Stimulated activated CD4-positive, alpha-beta T cell treated with anti-CD3 and anti-CD28 coated beads, Interleukin-12 subunit alpha, Interleukin-12 subunit beta, amount 100 ng/mL, for 24 hours (primary cell): ENCODE measurements around the gene SRCAP.
A peak's percentile ranks its signal among the peaks of the same experiment; 100 is the strongest.
"Not testable (repeated sequence)": the region's sequence is repeated elsewhere in the genome, so short reads cannot be mapped to it uniquely, and the experiment has no call there.

Source experiments
- DNase-seq, 2 experiments: peaks; one replicate each; pipeline ENCODE4 v3.0.0-alpha.2; 2020; ENCODE audit warnings: low read depth in 2 of 2

The SRCAP gene

GRCh38 chr16:30698139-30698815 is 694 bp upstream of the SRCAP start:
- peak; percentile 98 for DNase-seq

- no peak for DNase-seq
Measured at GRCh38 chr16:30699615-30700099, 686 bp downstream of the SRCAP start.

DNA sequence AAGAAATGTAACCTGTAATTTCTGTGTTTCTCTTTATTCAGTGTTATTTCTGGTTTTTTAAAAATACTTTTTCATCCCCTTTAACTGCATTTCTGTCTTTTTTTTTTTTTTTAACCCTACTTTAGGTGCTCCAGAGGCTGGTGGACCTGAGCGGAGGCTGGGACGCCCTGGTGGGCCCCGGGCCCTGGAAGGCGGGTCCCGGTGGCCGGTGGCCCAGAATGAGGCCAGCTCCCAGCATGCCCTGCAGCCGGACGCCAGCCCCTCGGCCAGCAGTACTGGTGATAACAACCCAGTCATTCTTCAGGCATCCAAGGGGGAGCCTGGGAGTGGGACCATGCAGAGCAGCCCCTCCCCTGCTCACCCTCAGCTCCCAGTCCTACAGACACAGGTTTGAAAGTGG is 1.5 kb downstream of the SRCAP start:
- no peak for DNase-seq

GRCh38 chr16:30700971-30701370 is 2.0 kb downstream of the SRCAP start:
- DNase-seq, result no peak

DNA sequence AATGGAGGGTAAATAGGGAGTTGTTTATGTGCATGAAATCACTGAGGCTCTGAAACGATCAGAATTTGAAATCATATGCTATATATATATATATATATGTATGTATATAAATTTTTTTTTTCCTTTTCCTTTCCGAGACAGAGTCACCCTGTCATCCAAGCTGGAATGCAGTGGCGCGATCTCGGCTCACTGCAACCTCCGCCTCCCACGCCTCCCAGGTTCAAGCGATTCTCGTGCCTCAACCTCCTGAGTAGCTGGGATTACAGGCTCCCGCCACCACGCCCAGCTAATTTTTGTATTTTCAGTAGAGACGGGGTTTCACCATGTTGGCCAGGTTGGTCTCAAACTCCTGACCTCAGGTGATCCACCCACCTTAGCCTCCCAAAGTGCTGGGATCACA is 4.1 kb downstream of the SRCAP start:
- DNase-seq, result not testable (repeated sequence)

GRCh38 chr16:30703971-30704370 is 5.0 kb downstream of the SRCAP start:
- DNase-seq, result no peak

DNA sequence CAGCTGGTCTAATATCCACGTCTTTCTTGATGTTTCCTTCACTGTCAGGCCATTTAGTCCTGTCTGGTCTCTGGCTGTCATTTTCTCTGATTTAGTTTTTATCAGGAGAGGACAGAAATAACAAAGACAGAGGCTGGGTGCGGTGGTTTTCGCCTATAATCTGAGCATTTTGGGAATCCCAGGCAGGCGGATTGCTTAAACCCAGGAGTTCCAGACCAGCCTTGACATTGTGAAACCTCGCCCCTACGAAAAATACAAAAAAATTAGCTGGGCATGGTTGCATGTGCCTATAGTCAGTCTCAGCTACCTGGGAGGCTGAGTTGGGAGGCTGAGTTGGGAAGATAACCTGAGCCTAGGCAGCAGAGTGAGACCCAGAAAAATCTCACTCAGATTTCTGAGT is 7.1 kb downstream of the SRCAP start:
- no peak for DNase-seq

DNA sequence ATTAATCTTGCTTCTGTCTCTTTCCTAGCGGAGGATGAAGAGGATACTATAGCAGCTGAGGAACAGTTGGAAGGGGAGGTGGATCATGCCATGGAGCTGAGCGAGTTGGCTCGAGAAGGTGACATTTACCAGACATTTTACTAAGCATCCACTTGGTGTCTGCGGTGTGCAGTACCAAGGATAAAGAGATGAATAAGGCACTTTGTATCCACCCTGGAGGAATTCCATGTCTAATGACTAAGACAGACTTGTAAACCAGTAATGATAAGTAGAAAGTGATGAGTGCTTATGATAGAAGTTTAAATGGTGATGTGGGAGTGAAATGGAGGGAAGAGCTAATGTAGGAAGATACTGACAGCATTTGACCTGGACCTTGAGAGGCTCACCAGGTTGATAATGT is 12.0 kb downstream of the SRCAP start:
- DNase-seq, result no peak

DNA sequence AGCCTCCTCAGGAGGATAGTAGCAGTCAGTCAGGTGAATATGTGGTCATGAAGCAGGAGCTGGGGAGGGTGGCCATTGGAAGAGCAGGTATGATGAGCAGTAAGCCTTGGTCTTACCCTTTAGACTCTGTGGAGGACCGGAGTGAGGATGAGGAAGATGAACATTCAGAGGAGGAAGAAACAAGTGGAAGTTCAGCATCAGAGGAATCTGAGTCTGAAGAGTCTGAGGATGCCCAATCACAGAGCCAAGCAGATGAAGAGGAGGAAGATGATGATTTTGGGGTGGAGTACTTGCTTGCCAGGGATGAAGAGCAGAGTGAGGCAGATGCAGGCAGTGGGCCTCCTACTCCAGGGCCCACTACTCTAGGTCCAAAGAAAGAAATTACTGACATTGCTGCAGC is 12.7 kb downstream of the SRCAP start:
- DNase-seq, result no peak

DNA sequence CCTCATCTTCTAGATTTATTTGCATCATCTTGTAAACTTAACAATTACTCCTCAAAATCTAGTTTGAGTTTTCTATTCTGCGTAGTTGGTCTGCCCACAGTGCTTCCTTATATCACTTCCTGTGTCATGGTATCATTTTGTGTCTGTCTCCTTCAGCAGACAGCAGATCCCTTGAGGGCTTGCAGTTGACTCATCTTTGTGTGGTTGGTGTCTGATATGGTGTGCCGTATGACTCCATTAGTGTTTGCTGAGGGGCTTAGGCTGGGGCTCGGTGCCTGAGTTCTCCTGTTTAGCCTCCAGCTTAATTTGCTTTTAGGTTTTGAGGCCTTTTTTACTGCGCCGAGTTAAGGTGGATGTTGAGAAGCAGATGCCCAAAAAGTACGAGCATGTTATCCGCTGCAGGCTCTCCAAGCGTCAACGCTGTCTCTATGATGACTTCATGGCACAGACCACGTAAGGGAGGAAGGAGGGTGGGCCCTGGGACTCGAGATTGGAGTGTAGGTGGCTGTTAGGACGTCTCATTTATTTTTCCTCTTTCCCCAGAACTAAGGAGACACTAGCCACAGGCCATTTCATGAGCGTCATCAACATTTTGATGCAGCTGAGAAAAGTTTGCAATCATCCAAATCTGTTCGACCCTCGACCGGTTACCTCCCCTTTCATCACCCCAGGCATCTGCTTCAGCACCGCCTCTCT is 16.9 kb downstream of the SRCAP start:
- peak in 1 of 2 experiments; percentile 17 for DNase-seq

DNA sequence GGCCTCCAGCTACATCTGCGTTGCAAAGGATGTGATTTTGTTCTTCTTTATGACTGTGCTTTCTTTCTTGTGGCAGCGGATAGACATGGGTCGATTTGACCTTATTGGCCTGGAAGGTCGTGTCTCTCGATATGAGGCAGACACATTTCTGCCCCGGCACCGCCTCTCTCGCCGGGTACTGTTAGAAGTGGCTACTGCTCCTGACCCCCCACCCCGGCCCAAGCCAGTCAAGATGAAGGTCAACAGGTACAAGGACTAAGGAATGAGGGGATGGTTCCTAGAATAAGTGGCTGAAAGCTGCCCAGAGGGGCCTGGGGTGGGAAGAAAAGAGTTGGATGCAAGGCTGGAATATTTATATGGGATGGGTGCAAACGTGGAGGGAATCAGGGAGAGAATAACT is 21.1 kb downstream of the SRCAP start:
- DNase-seq, result no peak

GRCh38 chr16:30720694-30721093 is 21.7 kb downstream of the SRCAP start:
- no peak for DNase-seq

DNA sequence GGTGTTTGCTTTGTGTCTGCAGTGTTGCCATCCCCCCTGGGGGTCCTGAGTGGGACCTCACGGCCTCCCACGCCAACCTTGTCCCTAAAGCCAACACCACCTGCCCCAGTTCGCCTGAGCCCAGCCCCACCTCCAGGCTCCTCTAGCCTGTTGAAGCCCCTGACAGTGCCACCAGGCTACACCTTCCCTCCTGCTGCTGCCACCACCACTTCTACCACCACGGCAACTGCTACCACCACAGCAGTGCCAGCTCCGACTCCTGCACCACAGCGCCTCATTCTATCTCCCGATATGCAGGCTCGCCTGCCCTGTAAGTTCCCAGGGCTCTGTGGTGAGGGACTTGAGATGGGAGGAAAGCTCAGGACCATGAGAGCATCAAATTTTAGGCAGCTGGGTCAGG is 22.2 kb downstream of the SRCAP start:
- no peak for DNase-seq

DNA sequence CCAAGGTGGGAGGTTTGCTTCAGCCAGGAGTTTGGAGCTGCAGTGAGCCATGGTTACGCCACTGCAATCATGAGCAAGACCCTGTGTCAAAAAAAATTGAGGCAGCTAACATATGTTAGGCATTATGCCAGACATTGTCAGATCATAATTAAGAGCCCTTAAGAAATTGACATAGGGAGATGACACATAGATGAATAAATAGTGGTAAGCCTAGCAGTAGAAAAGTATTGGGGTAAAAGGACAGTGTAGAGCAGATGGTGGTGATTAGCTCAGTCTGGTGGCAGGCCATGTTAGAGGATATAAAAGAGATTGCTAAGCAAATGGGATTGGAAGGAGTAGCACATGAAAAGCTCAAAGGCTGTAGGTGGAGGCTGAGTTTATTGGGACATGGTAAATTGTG is 22.6 kb downstream of the SRCAP start:
- DNase-seq, result no peak

GRCh38 chr16:30722443-30722842 is 23.5 kb downstream of the SRCAP start:
- DNase-seq, result no peak

DNA sequence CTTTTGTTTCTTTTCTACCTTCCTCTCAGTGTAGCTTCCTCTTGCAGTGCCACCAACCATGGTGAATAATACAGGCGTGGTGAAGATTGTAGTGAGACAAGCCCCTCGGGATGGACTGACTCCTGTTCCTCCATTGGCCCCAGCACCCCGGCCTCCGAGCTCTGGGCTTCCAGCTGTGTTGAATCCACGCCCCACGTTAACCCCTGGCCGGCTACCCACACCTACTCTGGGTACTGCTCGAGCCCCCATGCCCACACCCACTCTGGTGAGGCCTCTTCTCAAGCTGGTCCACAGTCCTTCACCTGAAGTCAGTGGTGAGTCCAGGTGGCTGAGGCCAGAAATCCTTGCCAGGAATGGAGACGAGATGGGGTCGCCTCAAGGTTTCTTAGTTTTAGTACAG is 23.9 kb downstream of the SRCAP start:
- no peak for DNase-seq

GRCh38 chr16:30723725-30724355 is 24.9 kb downstream of the SRCAP start:
- no peak for DNase-seq

GRCh38 chr16:30724641-30725417 is 25.9 kb downstream of the SRCAP start:
- DNase-seq, result no peak

DNA sequence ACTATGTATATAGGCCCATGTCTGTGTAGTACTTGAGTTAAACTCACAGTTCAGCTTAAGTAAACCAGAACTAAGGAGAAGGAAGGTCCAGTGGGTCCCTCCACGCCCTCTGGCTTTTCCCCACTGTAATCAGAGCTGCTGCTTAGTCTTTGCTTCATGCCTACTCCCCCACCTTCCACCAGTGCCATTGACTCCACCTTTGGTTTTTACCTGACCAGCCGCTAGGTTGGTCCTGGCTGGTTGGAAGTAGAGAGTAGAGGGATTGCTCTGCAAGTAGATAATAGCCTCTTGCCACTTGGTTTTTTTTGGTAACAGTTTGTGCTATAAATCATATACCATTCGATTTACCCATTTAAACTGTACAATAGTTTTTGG is 26.4 kb downstream of the SRCAP start:
- DNase-seq, result no peak

DNA sequence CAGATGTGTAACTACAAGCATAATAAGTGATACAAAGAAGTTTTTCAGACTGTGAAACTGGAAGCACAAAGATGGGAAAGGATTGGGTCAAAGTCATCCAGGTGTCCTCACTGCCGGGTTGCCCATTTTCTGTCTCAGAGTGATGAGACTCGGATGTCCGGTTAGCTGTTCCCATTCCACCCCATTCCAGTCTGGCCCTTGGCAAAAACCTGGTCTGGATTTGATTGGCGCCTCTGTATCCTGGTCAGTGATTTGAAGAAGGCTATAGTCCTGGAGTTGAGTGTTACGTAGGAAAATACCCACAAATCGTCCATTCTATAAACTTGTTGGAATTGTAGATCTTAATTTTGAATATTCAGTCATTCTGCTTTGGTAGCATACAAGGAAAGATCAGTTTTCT is 29.4 kb downstream of the SRCAP start:
- no peak for DNase-seq

DNA sequence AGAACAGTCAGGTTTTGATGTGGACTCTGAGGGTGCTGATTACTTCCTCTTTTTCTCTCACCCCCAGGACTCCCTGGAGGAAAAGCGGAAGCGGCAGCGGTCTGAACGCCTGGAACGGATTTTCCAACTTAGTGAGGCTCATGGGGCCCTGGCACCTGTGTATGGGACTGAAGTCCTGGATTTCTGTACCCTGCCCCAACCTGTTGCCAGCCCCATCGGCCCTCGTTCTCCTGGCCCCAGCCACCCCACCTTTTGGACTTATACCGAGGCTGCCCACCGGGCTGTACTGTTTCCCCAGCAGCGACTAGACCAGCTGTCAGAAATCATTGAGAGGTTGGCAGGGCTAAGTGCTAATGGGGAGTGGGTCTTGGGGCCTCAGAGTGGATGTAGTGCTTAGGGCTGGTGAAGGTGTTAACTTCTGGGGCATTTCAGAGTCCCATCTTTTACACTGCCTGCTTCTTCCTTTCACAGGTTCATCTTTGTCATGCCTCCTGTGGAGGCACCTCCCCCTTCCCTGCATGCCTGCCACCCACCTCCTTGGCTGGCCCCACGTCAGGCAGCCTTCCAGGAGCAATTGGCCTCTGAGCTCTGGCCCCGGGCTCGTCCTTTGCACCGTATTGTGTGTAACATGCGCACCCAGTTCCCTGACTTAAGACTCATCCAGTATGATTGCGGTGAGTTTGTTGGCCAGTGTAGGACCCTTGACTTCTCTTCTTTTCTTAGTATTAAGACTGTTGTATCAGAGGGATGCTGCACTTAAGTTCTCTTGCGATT is 30.1 kb downstream of the SRCAP start:
- no peak for DNase-seq

- DNase-seq, result no peak
Measured at GRCh38 chr16:30731411-30731810, 32.4 kb downstream of the SRCAP start.
